ENCODE results near the gene PIK3AP1. TPM values are rescaled to one million over a fixed set of nuclear protein-coding genes. Genes with fewer than 3 reads are reported as not detected.

Gene PIK3AP1
- total RNA-seq, 1 donor from 2014 or later = 5.4 TPM

DNA sequence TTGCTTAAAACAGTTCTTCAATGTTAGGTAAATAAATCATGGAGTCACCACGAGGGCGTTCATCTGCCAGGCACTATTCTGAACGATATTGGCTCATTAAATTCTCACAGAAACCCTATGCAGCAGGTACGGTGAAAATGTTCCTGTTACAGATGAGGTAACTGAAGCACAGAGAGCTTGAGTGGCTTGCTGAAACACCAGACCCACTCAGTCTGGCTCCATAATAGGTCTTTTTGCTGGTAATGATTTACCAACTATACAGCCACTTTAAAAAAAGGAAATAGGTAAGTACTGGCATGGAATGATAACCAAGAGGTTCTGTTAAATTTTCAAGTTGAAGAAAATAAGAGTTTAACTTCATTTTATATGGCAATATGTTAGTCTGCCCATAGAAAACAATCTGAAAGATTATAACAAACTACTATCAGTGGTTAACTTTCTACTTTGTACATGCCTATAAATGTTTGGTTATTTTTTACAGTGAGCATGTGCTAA, 132.2 kb downstream of the PIK3AP1 start:
- intact Hi-C loops (cut with micrococcal nuclease) = no loop called here
- Histone ChIP-seq H3K27ac (replicated peaks) (peak overlapping the region; percentile 99), H3K9me3 (replicated peaks) (no peaks in the 10 kb centered on the region), H3K4me3 (peak overlapping the region; percentile 87), H3K27me3 (ENCODE audit: low read depth) (no peaks in the 10 kb centered on the region), H3K36me3 (no peaks in the 10 kb centered on the region), H3K4me1 (peaks cover 54% of the 10 kb centered on the region)
- no peak for TF ChIP-seq CTCF (IDR thresholded peaks at IDR 0.05; ENCODE audit: borderline replicate concordance)
- no peak for DNase-seq

DNA sequence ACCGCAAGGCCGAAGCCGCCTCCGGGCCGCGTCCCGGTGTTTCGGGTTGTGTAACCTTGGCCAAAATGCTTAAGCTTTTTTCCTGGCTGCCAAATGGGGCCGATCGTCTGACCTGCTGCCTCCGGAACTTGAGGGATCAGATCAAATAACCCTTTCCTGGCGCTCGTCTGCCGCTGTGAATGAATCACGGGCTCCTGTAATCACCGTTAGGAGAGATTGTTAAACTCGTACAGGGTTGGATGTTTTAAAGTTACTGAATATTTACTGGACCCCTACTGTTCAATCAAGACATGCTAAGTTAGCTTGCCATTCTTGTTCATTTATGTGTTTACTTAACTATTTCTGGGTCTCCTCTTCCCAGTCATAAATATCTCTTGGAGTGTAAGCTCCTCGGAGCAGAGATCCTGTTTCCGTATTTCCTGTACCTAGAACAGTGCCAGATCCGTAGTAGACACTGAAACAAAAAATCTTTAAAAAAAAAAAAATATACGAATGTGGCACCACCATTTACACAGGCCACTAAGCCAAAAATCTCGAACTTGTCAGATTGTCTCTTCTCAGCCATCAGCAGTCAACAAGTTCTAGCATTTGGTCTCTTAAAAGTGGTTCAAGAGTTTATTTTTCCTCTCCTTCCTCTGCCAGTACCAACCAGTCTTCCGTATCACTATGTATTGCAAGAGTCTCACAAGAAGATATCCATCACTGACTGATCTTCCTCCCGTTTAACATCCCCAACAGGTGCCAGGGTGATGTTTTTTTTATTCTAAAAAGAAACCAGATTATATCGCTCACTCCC, 132.9 kb downstream of the PIK3AP1 start:
- Histone ChIP-seq H3K36me3 (no peaks in the 10 kb centered on the region), H3K4me3 (peak overlapping the region; percentile 87), H3K4me1 (peaks cover 60% of the 10 kb centered on the region), H3K9me3 (replicated peaks) (no peaks in the 10 kb centered on the region), H3K27me3 (ENCODE audit: low read depth) (no peaks in the 10 kb centered on the region), H3K27ac (replicated peaks) (peak overlapping the region; percentile 99)
- no peak for DNase-seq
- no peak for TF ChIP-seq CTCF (IDR thresholded peaks at IDR 0.05; ENCODE audit: borderline replicate concordance)
- intact Hi-C loops (cut with micrococcal nuclease) = no loop called here

- H3K27me3 ChIP-seq (ENCODE audit: low read depth) = no peaks in the 10 kb centered on the region
- no peaks in the 10 kb centered on the region for H3K9me3 ChIP-seq (replicated peaks)
- H3K4me1 ChIP-seq = peaks cover 68% of the 10 kb centered on the region
- DNase-seq = peak; percentile 97
- no peak for TF ChIP-seq CTCF (IDR thresholded peaks at IDR 0.05; ENCODE audit: borderline replicate concordance)
- H3K36me3 ChIP-seq = no peaks in the 10 kb centered on the region
- H3K4me3 ChIP-seq = peak within 1 kb of the TSS; percentile 87
- H3K27ac ChIP-seq (replicated peaks) = peak within 1 kb of the TSS; percentile 99
- intact Hi-C loops (cut with micrococcal nuclease) = no loop called here
These were observed 133.7 kb downstream of the PIK3AP1 start, which contains the start of gene TM9SF3 for GRCh38 chr10:96586419-96587263. TM9SF3 (minus strand) TSS chr10:96587012; CDS start chr10:96586835, 177 bp downstream.

DNA sequence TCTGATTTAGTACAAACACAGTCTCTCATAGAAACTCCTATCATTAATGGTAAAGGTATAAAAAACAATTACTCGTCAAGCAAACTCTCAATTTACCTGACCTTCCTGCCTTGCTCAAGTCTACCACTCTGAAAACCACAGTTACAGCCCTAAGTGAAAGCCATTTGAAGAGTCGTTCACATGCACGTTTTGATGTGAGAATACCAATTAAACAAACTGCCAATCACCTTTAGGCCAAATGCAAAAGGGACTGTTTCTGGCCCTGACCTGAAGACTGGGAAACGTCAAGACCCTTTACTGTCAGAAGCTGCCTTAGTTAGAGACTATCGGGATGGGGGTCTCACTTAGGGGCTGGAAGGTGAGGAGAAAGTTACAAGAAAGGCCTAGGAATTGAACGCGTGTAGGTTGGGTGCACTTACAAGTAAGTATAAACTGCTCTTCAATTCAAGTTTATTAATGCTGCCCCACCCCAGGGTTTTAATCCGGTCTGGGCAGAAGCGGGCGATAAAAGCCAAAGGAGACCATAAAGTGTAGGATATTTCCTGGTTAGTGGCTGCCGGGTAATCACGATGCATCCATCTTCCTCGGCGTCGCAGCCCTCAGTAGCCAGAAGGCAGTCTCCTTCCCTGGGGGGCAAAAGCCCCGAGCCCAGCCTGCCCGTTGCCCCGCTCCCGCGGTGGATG, 134.4 kb downstream of the PIK3AP1 start:
- H3K9me3 ChIP-seq (replicated peaks) = no peaks in the 10 kb centered on the region
- peak overlapping the region; percentile 87 for H3K4me3 ChIP-seq
- no peak for TF ChIP-seq CTCF (IDR thresholded peaks at IDR 0.05; ENCODE audit: borderline replicate concordance)
- no peaks in the 10 kb centered on the region for H3K36me3 ChIP-seq
- H3K27me3 ChIP-seq (ENCODE audit: low read depth) = no peaks in the 10 kb centered on the region
- DNase-seq = no peak
- intact Hi-C loops (cut with micrococcal nuclease) = no loop called here
- peaks cover 76% of the 10 kb centered on the region for H3K4me1 ChIP-seq
- peak overlapping the region; percentile 99 for H3K27ac ChIP-seq (replicated peaks)

DNA sequence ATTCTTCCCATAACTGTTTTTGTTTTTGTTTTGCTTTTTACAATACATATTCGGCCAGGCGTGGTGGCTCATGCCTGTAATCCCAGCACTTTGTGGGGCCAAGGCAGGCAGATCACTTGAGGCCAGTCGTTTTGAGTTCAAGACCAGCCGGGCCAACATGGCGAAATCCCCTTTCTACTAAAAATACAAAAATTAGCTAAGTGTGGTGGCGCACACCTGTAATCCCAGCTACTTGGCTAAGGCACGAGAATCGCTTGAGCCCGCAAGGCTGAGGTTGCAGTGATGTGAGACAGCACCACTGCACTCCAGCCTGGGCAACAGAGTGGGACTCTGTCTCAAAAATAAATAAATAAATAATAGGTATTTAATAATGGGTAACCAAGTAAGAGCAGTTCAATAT, 135.8 kb downstream of the PIK3AP1 start:
- Histone ChIP-seq H3K4me3 (peak overlapping the region; percentile 87), H3K9me3 (replicated peaks) (no peaks in the 10 kb centered on the region), H3K4me1 (peaks cover 88% of the 10 kb centered on the region), H3K27ac (replicated peaks) (no peak overlapping the region), H3K27me3 (ENCODE audit: low read depth) (no peaks in the 10 kb centered on the region), H3K36me3 (no peaks in the 10 kb centered on the region)
- no peak for DNase-seq
- TF ChIP-seq CTCF (IDR thresholded peaks at IDR 0.05; ENCODE audit: borderline replicate concordance) = no peak
- intact Hi-C loops (cut with micrococcal nuclease) = no loop called here
